Measurements from ENCODE around the gene NYNRIN. TPM values are rescaled to one million over a fixed set of nuclear protein-coding genes. Genes with fewer than 3 reads are reported as not detected.
"Not testable (repeated sequence)": the region's sequence is repeated elsewhere in the genome, so short reads cannot be mapped to it uniquely, and the experiment has no call there.

The NYNRIN gene
- total RNA-seq, 2 experiments from 2014 or later, result 0.02 TPM; not detected in 1

GRCh38 chr14:24439830-24440605, 41.2 kb downstream of the NYNRIN start:
- Mint-ChIP-seq H3K4me3 (peak overlapping the region; percentile 41), H3K36me3 (ENCODE audit: low read depth) (peaks cover 42% of the 10 kb centered on the region)

DNA sequence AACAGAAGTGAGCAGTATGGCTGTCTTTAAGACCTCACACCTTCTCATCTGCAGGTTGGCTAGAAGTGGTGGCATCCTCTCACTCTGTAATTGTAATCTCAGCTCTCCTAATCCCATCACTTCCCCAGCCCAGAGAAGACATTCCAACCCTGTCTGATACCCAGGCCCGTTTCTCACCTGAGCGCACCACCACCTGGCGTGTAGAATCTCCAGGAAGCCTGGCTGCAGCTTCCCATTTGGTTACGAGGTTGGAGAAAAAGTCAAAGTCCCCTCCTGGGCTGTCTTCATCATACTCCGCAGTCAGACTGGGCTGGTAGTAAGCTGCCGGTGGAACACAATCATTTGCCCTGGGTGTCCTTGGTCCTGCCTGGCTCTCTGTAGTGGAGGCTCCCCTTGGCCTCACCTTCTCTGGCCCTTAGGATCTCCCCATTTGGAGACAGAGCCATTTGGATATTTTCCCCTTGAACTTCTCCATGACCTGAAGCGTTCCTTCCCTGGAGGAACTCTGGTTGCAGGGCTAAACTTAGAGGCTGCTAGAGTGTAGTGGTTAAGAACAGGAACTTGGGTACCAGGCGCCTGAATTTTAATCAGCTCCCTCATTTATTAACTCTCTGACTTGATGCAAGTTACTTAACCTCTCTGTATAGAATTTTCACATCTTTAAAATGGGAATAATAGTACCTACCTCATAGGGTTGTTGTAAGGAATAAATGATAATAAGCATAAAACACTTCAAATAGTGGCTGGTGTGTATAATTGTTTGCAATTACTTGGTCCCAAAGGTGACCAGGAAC, 42.0 kb downstream of the NYNRIN start:
- DNase-seq, result no peak
- peaks cover 49% of the 10 kb centered on the region for H3K4me1 Mint-ChIP-seq (ENCODE audit: low read depth)
- H3K27me3 Mint-ChIP-seq (ENCODE audit: low read depth), result no peaks in the 10 kb centered on the region
- H3K9me3 Mint-ChIP-seq, result no peaks in the 10 kb centered on the region
- peak overlapping the region; percentile 89 for H3K4me3 Mint-ChIP-seq
- CTCF ChIA-PET, result interaction anchor here (0.6 to 5.4 kb wide), 6 partner anchors 10 to 146 kb away, joined by 3 to 63 read pairs (median 6); partner anchors contain the start of genes CBLN3, DHRS1, KHNYN and NOP9
- peaks cover 38% of the 10 kb centered on the region for H3K36me3 Mint-ChIP-seq (ENCODE audit: low read depth)
- peak overlapping the region; percentile 98 for H3K27ac Mint-ChIP-seq
- intact Hi-C loops (cut with micrococcal nuclease), result loop anchor here (5.0 kb wide), 2 partner anchors 349 to 389 kb away; partner anchors contain the start of genes CARMIL3 and PCK2

More at GRCh38 chr14:24439830-24440605, 41.2 kb downstream of the NYNRIN start:
- no peak for DNase-seq
- CTCF ChIA-PET, result interaction anchor here (1.2 to 5.4 kb wide), 3 partner anchors 9 to 107 kb away, joined by 3 to 63 read pairs (median 35); partner anchors contain the start of genes CBLN3 and KHNYN
- intact Hi-C loops (cut with micrococcal nuclease), result loop anchor here (5.0 kb wide), 2 partner anchors 348 to 388 kb away; partner anchors contain the start of genes CARMIL3 and PCK2
- no peaks in the 10 kb centered on the region for H3K27me3 Mint-ChIP-seq (ENCODE audit: low read depth)
- H3K9me3 Mint-ChIP-seq, result no peaks in the 10 kb centered on the region
- peaks cover 49% of the 10 kb centered on the region for H3K4me1 Mint-ChIP-seq (ENCODE audit: low read depth)
- H3K27ac Mint-ChIP-seq, result peak overlapping the region; percentile 74

DNA sequence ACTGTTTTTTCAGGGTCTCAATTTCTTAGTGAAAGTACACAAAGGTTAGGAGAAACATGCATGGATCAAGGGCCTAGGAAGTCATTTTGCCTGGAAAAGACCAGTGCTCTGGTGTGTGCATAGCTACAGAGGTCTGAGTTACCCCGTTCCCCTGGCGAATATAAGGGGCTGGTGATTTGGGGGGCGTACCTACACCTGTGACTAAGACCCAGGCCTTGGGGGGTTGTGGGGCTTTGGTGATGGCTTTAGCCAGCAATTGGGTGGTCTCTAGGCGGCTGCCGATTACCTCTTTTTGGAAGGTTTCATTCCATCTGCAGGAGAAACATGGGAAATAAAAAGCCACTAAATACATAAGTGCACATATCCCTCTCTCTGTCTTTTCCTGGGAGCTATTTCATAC, 42.7 kb downstream of the NYNRIN start:
- intact Hi-C loops (cut with micrococcal nuclease), result loop anchor here (5.0 kb wide), 2 partner anchors 349 to 389 kb away; partner anchors contain the start of genes CARMIL3 and PCK2
- Mint-ChIP-seq H3K27ac (peak overlapping the region; percentile 98), H3K36me3 (ENCODE audit: low read depth) (peaks cover 32% of the 10 kb centered on the region), H3K4me3 (peak overlapping the region; percentile 89), H3K4me1 (ENCODE audit: low read depth) (peaks cover 49% of the 10 kb centered on the region), H3K9me3 (no peaks in the 10 kb centered on the region), H3K27me3 (ENCODE audit: low read depth) (no peaks in the 10 kb centered on the region)
- CTCF ChIA-PET, result interaction anchor here (0.6 to 5.4 kb wide), 8 partner anchors 11 to 147 kb away, joined by 3 to 63 read pairs (median 6); partner anchors contain the start of genes CBLN3, DHRS1, KHNYN and NOP9
- no peak for DNase-seq

DNA sequence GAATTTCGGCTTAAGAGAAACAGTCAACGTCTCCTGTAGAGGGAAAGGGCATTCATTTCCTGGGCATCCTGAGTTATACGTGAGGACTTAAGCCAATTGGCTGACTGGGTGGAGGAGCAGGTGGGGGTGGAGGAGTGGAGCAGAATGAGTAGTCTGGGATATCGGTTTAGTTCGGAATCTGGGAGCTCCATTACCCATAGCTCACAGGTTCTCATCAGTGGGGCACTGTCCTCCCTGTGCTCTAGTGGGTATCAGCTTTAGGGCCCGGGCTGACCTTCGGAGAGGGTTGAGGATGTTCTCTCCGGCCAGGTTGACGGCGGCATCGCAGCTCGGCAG, 43.1 kb downstream of the NYNRIN start:
- Mint-ChIP-seq H3K36me3 (ENCODE audit: low read depth) (peaks cover 28% of the 10 kb centered on the region), H3K9me3 (no peaks in the 10 kb centered on the region), H3K27ac (peak overlapping the region; percentile 98), H3K27me3 (ENCODE audit: low read depth) (no peaks in the 10 kb centered on the region), H3K4me3 (peak overlapping the region; percentile 89), H3K4me1 (ENCODE audit: low read depth) (peaks cover 45% of the 10 kb centered on the region)
- intact Hi-C loops (cut with micrococcal nuclease), result loop anchor here (1.0 to 5.0 kb wide), 17 partner anchors 11 to 973 kb away; partner anchors contain the start of genes CARMIL3, CHMP4A, DCAF11 and EMC9
- CTCF ChIA-PET, result interaction anchor here (0.6 to 5.4 kb wide), 11 partner anchors 9 to 218 kb away, joined by 3 to 63 read pairs (median 5); partner anchors contain the start of genes CBLN3, DHRS1, KHNYN and NOP9
- DNase-seq, result peak; percentile 36

DNA sequence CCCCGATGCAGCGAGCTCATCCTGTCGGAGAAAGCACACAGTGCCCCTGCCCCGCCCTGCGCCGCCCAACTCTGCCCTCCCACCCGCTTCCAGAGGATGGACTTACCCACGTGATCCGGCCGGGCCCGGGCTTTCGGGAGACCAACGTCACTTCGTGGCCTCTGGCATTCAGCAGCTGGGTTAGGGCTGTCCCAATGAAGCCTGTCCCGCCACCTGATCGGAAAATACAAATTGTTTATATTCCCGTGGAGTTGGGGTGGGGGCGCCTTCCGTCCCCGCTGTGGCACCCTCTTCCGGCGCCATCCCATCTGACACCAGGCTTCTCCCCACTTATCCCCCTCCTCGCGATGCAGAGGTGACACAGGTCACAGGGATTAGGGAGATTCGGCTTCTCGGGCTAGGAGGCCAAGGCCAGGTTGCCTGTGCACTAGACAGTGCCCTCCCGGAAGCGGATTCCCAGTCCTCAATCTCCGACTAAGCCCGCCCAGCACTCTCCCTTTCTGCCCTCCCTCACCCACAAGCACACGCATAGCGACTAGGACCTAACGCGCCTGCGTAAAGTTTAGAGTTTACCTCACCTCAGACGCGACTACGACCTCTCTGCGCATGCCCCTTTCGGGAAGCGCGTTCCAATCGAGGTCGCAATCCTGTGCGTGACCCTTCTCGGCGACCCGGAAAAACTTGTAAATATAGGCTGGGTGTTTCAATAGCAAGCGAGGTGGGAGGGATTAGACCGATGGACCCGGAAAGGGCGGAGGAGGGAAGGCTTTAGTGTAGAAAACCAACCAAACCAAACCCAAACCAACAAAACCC, 43.6 kb downstream of the NYNRIN start, which contains the start of gene SDR39U1:
Gene SDR39U1 (minus strand): TSS at position 537 of the 813 bp plus-strand sequence. CDS start 7 bp downstream, at position 530.
- CTCF ChIA-PET, result interaction anchor here (0.6 to 5.4 kb wide), 10 partner anchors 9 to 217 kb away, joined by 3 to 63 read pairs (median 5); partner anchors contain the start of genes CBLN3, KHNYN and RIPK3
- H3K4me1 Mint-ChIP-seq (ENCODE audit: low read depth), result peaks cover 39% of the 10 kb centered on the region
- peaks cover 27% of the 10 kb centered on the region for H3K36me3 Mint-ChIP-seq (ENCODE audit: low read depth)
- H3K27me3 Mint-ChIP-seq (ENCODE audit: low read depth), result no peaks in the 10 kb centered on the region
- DNase-seq, result peak; percentile 99
- no peaks in the 10 kb centered on the region for H3K9me3 Mint-ChIP-seq
- intact Hi-C loops (cut with micrococcal nuclease), result loop anchor here (1.0 to 5.0 kb wide), 17 partner anchors 11 to 973 kb away; partner anchors contain the start of genes CARMIL3, CHMP4A, DCAF11 and EMC9
- peak within 1 kb of the TSS; percentile 89 for H3K4me3 Mint-ChIP-seq
- H3K27ac Mint-ChIP-seq, result peak within 1 kb of the TSS; percentile 98

GRCh38 chr14:24443053-24443665, 44.4 kb downstream of the NYNRIN start:
- no peak for DNase-seq
- Mint-ChIP-seq H3K27me3 (ENCODE audit: low read depth) (no peaks in the 10 kb centered on the region), H3K4me3 (peak overlapping the region; percentile 89), H3K27ac (peak overlapping the region; percentile 98), H3K9me3 (no peaks in the 10 kb centered on the region), H3K36me3 (ENCODE audit: low read depth) (peaks cover 24% of the 10 kb centered on the region), H3K4me1 (ENCODE audit: low read depth) (peaks cover 33% of the 10 kb centered on the region)
- intact Hi-C loops (cut with micrococcal nuclease), result loop anchor here (2.0 to 5.0 kb wide), 4 partner anchors 38 to 391 kb away; partner anchors contain the start of genes CARMIL3, IPO4 and PCK2
- CTCF ChIA-PET, result interaction anchor here (0.6 to 5.4 kb wide), 5 partner anchors 10 to 197 kb away, joined by 3 to 63 read pairs (median 5); partner anchors contain the start of genes CBLN3 and KHNYN

DNA sequence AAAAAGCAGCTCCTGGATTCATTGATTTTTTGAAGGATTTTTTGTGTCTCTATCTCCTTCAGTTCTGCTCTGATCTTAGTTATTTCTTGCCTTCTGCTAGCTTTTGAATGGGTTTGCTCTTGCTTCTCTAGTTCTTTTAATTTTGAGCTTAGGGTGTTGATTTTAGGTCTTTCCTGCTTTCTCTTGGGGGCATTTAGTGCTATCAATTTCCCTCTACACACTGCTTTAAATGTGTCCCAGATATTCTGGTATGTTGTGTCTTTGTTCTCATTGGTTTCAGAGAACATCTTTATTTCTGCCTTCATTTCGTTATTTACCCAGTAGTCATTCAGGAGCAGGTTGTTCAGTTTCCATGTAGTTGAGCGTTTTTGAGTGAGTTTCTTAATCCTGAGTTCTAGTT, 52.0 kb downstream of the NYNRIN start:
- CTCF ChIA-PET; H3K9me3 Mint-ChIP-seq; DNase-seq; H3K4me1 Mint-ChIP-seq (ENCODE audit: low read depth); H3K27me3 Mint-ChIP-seq (ENCODE audit: low read depth); H3K4me3 Mint-ChIP-seq; H3K27ac Mint-ChIP-seq; intact Hi-C loops (cut with micrococcal nuclease): not testable (repeated sequence)
- H3K36me3 Mint-ChIP-seq (ENCODE audit: low read depth), result peaks cover 20% of the 10 kb centered on the region

DNA sequence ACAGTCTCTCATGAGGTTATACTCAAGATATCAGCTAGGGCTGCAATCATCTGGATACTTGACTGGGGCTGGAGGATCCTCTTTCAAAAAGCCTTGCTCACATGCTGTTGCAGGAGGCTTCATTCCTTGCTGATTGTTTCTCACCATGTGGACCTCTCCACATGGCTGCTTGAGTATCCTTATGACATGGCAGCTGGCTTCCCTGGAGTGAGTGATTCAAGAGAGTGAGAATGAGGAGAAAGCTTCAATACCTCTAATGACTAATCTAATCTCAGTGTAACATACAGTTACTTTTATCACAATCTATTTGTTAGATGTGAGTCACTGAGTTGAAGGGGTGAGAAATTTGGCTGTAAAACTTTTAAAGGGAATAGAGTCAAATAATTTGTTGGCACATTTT, 58.2 kb downstream of the NYNRIN start:
- peaks cover 14% of the 10 kb centered on the region for H3K36me3 Mint-ChIP-seq (ENCODE audit: low read depth)
- H3K4me3 Mint-ChIP-seq, result no peak overlapping the region
- peaks cover 14% of the 10 kb centered on the region for H3K9me3 Mint-ChIP-seq
- no peaks in the 10 kb centered on the region for H3K27me3 Mint-ChIP-seq (ENCODE audit: low read depth)
- peak overlapping the region; percentile 51 for H3K27ac Mint-ChIP-seq
- H3K4me1 Mint-ChIP-seq (ENCODE audit: low read depth), result peaks cover 4% of the 10 kb centered on the region
- DNase-seq, result peak; percentile 39
- intact Hi-C loops (cut with micrococcal nuclease), result no loop called here
- CTCF ChIA-PET, result interaction anchor here (0.6 to 1.5 kb wide), 5 partner anchors 25 to 260 kb away, joined by 3 read pairs; no protein-coding TSS in a partner anchor

DNA sequence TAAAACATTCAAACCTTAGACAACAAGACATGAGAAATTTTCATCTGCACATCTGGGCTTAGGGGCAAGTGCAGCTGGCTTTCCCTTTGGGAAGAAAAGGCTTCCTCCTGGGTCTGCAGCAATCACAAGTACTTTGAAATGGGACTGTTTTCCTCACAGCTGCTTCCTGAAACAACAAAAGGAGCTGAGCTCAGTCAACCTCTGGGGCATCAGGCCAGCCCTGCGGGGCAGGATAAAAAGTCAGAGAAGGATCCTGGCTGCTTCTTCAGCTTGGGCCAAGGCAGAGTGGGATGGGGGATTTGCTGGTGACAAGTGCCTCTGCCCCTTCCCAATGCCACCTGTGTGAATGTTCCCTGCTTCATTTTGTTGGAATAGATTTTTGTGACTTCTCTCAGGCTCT, 59.9 kb downstream of the NYNRIN start:
- Mint-ChIP-seq H3K9me3 (peaks cover 12% of the 10 kb centered on the region), H3K4me3 (no peak overlapping the region), H3K27me3 (ENCODE audit: low read depth) (no peaks in the 10 kb centered on the region), H3K4me1 (ENCODE audit: low read depth) (peaks cover 12% of the 10 kb centered on the region), H3K27ac (no peak overlapping the region), H3K36me3 (ENCODE audit: low read depth) (peaks cover 6% of the 10 kb centered on the region)
- intact Hi-C loops (cut with micrococcal nuclease), result no loop called here
- CTCF ChIA-PET, result interaction anchor here (0.9 kb wide), 1 partner anchor 25 kb away, joined by 4 read pairs; no protein-coding TSS in a partner anchor
- DNase-seq, result no peak

DNA sequence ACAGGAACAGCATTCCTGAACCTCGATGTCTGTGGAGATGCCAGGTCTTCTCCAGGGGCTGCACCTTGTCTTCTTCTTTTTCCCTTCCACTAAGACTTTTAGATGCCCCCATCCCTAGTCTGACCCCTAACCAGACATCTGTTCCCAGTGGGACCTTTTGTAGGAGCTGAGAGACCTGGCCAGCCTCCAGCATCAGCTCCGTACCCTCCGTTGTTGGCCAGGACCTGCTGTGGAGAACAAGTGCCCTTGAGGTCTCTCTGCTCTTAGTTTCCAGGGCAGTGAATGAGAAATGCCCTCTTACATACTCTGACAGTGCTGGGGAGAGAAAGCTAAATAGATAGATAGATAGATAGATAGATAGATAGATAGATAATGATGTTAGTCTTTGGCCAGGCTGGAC, 60.5 kb downstream of the NYNRIN start:
- Mint-ChIP-seq H3K4me3 (no peak overlapping the region), H3K9me3 (peaks cover 8% of the 10 kb centered on the region), H3K27ac (no peak overlapping the region), H3K27me3 (ENCODE audit: low read depth) (no peaks in the 10 kb centered on the region), H3K36me3 (ENCODE audit: low read depth) (peaks cover 3% of the 10 kb centered on the region), H3K4me1 (ENCODE audit: low read depth) (peaks cover 18% of the 10 kb centered on the region)
- CTCF ChIA-PET, result no interaction called here
- no peak for DNase-seq
- intact Hi-C loops (cut with micrococcal nuclease), result no loop called here
